ENCODE measurements around the gene BHLHE40.

- TF ChIP-seq POLR2A (IDR thresholded peaks at IDR 0.05) (no peak), CTCF (IDR thresholded peaks at IDR 0.05) (no peak), EP300 (IDR thresholded peaks at IDR 0.05) (no peak)
These were observed 1.4 kb upstream of the BHLHE40 start for GRCh38 chr3:4977853-4978203.
